Gastrocnemius medialis (tissue), 4 donors: ENCODE results near the gene SPINK4.

Experiments
- CTCF ChIP-seq, 5 experiments: fragments of 450-650 bp in 3 of 5; fragments of 200-600 bp in 2 of 5; sonication (generic) in 2 of 5; IDR thresholded peaks in 4 of 5; conservative IDR thresholded peaks in 1 of 5; 1 replicate in 4 of 5; 2 replicates in 1 of 5; pipeline ENCODE4 v1.5.1; 2016 to 2019; ENCODE audit warnings: antibody characterized with exemption in 5 of 5, mild to moderate bottlenecking in 3 of 5, moderate library complexity in 3 of 5
- POLR2A ChIP-seq, 2 donors: fragments of 450-650 bp; IDR thresholded peaks; one replicate each; pipeline ENCODE4 v1.6.1; 2017; ENCODE audit warnings: antibody characterized with exemption in 2 of 2, mild to moderate bottlenecking in 2 of 2, moderate library complexity in 2 of 2

- TF ChIP-seq CTCF (IDR thresholded peaks at IDR 0.05 in 4 of 5, conservative IDR thresholded peaks at IDR 0.05 in 1 of 5) (no peak), POLR2A (IDR thresholded peaks at IDR 0.05) (no peak)
These were observed 29.8 kb upstream of the SPINK4 start for GRCh38 chr9:33210006-33210715.
